GM12892 (cell line): ENCODE measurements around the gene MCM9.

Experiments used
- DNase-seq: peaks from one replicate; pipeline ENCODE4 v3.0.0; 2011; ENCODE audit not compliant: insufficient read length
- FAIRE-seq: peaks from 2 replicates; lab custom pipeline; 2011; peaks lifted over from hg19 to GRCh38; lab: Jason Lieb, UNC
- POLR2A ChIP-seq: IDR thresholded peaks from 2 replicates; pipeline ENCODE4 v1.6.1; 2011; ENCODE audit warnings: low read depth, low read length, control low read depth
- POLR2AphosphoS5 ChIP-seq: IDR thresholded peaks from 2 replicates; pipeline ENCODE4 v1.6.1; 2011; ENCODE audit warnings: low read depth, low read length, control low read depth
- TAF1 ChIP-seq: IDR thresholded peaks from 2 replicates; pipeline ENCODE4 v1.6.1; 2011; ENCODE audit warnings: low read depth, mild to moderate bottlenecking, control low read depth, low read length, borderline replicate concordance

The MCM9 gene

DNA sequence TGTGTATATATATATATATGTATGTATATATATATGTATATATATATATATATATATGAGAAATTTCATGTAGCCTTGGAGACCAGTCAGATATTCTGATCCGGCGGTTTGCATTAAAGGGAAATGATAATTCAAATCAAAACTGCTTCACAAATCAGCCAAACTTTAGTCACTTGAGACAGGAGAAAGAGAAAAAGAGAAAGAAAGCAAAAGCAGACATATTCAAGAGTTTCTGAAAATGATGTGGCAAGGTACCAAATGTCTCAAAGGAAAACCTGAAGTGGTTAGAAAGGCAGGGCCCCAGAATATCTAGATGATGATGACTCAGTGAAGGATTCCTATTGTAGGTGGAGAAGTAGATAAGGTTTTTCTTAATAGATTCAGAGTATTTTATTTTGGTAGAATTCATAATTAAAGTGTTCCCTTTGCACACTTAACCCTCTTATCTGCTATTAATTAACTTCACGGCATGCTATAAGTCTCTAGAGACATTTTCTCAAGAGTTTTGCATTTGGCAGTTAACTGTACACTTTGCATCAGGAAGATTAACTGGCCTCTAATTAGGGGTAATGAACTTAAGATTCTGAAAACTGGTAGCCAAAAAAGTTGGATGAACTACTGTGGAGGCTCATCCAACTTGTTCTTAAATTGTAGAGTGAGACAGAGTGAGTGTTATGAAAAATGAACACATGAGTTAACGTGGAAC, 91.1 kb downstream of the MCM9 start:
- DNase-seq (peak; percentile 23), FAIRE-seq (peak; percentile 75)
- TF ChIP-seq POLR2AphosphoS5 (no peak), POLR2A (no peak), TAF1 (no peak)

GRCh38 chr6:118830691-118831090, 104.3 kb downstream of the MCM9 start:
- DNase-seq (no peak), FAIRE-seq (no peak)
- no peak for TF ChIP-seq TAF1
- no peak for TF ChIP-seq POLR2A
- TF ChIP-seq POLR2AphosphoS5: no peak

DNA sequence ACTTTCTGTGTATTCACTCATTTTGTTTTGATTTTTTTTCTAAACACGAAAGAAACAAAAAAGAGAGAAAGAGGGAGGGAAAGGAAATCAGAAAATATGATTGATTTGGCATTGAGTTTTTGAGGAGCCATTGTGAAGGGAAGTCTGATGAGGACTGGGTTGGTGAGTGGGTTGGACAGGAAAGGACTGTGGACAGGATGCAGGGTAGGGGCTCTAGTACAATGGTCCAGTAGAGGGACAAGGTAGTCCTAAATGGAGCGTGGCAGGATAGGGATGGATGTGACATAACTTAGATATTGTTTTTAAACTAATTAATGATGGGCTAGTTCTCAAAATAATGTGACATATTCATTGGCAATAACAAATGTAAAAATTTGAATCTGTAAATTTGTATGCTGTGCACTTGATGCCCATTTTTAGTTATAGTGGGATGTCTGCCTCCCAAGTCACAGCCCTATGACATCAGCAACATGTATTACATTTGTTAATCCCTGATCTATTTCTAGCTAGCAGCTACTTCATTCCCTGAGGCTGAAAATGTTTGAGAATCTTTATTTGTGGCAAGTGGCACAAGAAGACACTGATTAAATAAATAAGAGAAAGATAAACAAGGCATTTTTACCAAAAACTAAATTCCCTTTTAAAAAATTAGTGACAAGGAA, 105.0 kb downstream of the MCM9 start:
- TF ChIP-seq POLR2A: no peak
- TF ChIP-seq POLR2AphosphoS5: no peak
- no peak for TF ChIP-seq TAF1
- no peak for FAIRE-seq
- DNase-seq: no peak

DNA sequence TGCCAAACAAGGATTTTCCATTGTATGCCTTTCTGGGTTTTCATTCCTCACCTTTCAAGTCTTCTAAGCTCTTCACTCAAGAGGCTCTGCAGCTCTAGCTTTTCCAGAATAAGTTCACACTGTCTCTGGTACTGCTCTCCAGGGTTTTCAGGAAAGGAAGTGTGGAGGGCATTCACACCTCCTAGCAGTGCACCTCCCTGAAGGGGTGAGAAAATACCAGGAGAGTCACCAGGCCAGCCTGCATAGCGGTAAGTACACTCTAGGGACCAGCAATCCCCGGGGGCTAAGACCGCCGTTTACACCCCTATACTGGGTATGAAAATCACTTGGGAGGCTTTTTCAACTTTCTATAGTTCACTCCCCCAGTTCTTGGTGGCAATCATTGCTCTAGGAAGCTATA, 108.9 kb downstream of the MCM9 start:
- no peak for DNase-seq
- TF ChIP-seq POLR2A (no peak), POLR2AphosphoS5 (no peak), TAF1 (no peak)
- FAIRE-seq: no peak

DNA sequence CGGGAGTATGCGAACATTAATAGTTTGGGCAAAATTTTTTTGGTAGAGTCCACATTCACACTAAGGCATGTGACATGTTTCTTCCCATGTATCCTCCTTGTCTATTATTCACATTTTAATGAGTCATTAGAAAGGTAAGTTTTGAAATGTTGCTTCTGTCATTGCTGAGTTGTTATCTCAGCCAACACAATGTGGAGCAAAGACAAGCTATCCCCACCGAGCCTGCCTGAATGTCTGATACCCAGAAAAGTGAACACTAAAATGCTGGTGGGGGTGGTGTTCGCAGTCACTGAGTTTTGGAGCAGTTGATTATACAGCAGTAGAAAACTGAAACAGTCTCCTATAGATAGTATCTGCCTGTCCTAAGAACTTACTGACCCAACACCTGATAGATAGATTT, 109.3 kb downstream of the MCM9 start:
- FAIRE-seq: no peak
- no peak for DNase-seq
- TF ChIP-seq POLR2AphosphoS5 (no peak), TAF1 (no peak), POLR2A (no peak)

- TF ChIP-seq POLR2A: no peak
- no peak for TF ChIP-seq TAF1
- no peak for TF ChIP-seq POLR2AphosphoS5
- no peak for DNase-seq
- FAIRE-seq: no peak
Observed at GRCh38 chr6:118815495-118815894, 119.5 kb downstream of the MCM9 start.

GRCh38 chr6:118813775-118814174, 121.2 kb downstream of the MCM9 start:
- FAIRE-seq (no peak), DNase-seq (no peak)
- TF ChIP-seq POLR2A (no peak), POLR2AphosphoS5 (no peak), TAF1 (no peak)

- FAIRE-seq (no peak), DNase-seq (no peak)
- TF ChIP-seq TAF1: no peak
- no peak for TF ChIP-seq POLR2AphosphoS5
- no peak for TF ChIP-seq POLR2A
Observed at GRCh38 chr6:118812970-118813369, 122.0 kb downstream of the MCM9 start.

GRCh38 chr6:118810420-118811027, 124.4 kb downstream of the MCM9 start:
- FAIRE-seq: peak; percentile 74
- TF ChIP-seq POLR2AphosphoS5 (no peak), TAF1 (no peak), POLR2A (no peak)
- DNase-seq: no peak

DNA sequence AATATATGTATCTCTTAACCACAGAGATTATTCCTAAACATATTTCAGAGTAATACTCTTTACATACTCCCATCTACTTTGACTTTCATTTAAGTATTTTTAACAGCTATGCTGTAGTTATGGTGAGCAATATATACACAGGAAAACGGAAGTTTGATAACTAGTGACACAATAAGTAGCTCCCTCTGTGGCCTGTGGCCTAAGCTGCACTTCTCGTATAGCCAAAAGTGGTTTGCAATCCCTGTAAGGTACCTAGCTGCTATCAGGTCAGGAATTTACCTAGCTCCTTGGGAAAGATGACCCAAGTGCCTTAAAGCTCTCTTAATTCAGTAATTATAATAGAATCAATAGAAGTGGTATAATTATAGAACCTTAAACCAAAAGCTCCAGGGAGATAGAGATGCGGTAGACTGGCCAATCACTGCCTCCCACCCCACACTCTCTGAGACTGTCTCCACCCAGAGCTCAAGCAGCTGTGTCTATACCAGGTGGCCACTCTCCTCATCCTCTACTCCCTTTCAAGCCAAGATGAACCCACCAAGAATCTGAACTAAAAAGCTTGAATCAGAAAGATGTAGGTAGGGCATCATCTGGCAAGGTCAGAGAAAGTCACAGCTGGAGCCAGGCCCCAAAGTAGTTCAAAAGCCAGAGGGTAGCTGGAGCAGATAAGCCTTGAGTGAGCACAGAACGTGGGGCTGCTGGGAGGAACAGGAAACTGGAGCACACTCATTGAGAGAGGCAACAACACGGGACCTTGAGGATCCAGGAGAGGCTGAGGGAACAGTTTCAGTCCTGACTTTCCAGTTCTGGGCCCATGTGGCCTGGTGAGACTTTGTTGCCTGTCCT, 125.9 kb downstream of the MCM9 start:
- TF ChIP-seq TAF1 (no peak), POLR2A (no peak), POLR2AphosphoS5 (no peak)
- peak; percentile 65 for FAIRE-seq
- DNase-seq: no peak

- DNase-seq (no peak), FAIRE-seq (no peak)
- no peak for TF ChIP-seq TAF1
- no peak for TF ChIP-seq POLR2A
- TF ChIP-seq POLR2AphosphoS5: no peak
Observed at GRCh38 chr6:118804091-118804490, 130.9 kb downstream of the MCM9 start.
